HG03280 (cell line): Measurements from ENCODE around the gene C2CD4C.
"Not testable (repeated sequence)": the region's sequence is repeated elsewhere in the genome, so short reads cannot be mapped to it uniquely, and the experiment has no call there.

ENCODE experiments used
- ATAC-seq: cut with Tn5 transposase; IDR thresholded peaks from one replicate; pipeline ENCODE4 v1.9.1; 2021; ENCODE audit warnings: mild to moderate bottlenecking, moderate library complexity; ENCODE audit not compliant: unreplicated experiment

Gene C2CD4C

DNA sequence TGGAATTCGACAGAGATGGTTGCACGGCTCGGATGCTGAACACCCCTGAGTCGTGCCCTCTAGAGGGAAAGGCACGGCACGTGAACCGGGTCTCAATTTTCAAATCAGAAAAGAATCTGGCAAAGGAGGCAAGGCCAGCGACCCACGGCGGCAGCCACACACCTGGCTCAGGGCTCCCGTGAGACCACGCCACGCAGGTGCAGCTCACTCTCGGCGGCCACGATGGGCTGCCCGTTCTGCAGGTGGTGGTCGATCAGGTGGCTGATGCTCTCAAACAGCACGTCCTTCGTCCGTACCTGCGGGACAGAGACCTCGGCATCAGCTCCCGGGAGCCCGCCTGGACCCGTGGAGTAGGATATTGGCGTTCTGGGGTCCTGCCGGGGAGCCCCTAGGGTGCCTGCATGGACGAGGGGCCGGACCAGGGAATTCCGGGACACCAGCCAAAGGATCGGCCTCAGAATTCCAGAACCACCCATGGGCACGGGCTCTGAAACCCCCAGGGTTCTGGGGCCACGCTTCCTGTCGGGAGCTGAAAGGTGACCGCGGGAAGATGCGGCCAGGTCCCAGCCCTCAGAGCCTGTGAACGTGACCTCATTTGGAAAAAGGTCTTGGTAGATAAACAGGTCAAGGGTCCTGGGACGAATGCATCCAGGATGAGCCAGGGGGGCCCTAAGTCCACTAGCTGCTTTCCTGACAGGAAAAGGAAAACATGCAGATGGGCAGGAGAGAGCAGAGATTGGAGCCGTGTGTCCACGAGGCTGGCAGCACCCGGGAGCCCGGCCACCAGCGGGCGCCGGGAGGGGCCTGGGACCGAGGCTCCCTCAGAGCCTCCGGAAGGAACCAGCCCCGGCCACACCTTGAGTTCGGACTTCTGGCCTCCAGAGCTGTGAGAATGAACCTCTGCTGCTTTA, 10.1 kb upstream of the C2CD4C start:
- no peak for ATAC-seq

- ATAC-seq = no peak
Observed at GRCh38 chr19:416416-416815, 7.5 kb upstream of the C2CD4C start.

DNA sequence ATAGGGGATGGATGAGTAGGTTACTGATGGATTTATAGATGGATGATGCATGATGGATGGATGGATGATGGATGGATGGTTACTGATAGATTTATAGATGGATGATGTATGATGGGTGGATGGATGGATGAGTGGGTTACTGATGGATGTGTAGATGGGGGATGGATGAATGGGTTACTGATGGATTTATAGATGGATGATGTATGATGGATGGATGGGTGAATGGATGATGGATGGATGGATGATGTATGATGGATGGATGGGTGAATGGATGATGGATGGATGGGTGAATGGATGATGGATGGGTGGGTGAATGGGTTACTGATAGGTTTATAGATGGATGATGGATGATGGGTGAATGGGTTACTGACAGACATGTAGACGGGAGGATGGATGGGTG, 6.3 kb upstream of the C2CD4C start:
- no peak for ATAC-seq

GRCh38 chr19:413756-414420, 4.9 kb upstream of the C2CD4C start:
- no peak for ATAC-seq

DNA sequence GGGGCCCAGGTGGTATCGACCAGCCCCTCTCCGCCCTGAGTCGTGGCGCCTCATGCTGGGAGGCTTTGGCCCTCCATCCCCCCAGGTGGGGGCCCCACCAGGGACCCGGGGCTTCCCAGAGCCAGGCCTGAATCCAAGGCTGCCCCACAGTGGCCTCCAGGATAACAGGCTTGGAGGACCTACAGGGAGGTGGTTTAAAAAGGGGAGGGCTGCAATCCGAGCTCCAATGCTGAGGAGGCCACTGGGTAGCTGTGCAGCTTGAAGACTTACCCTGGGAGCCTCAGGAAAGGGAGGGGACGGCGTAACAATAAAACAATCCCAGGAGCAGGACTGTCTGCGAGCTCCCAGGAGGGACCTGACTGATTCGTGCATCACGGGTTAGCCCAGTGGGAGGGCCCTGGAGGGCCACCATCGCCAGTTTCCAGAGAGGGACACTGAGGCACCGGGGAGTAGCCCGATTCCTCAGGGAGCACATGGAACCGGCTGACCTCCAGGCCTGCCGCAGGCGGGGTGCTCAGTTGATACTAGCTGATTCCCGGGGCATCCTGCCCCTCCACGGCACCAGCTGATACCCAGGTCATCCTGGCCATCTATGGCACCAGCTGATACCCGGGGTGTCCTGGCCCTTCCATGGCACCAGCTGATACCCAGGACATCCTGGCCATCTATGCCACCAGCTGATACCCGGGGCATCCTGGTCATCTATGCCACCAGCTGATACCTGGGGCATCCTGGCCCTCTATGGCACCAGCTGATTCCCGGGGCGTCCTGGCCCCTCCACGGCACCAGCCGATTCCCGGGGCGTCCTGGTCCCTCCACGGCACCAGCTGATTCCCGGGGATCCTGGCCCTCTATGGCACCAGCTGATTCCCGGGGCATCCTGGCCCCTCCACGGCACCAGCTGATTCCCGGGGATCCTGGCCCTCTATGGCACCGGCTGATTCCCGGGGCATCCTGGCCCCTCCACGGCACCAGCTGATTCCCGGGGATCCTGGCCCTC, 3.7 kb upstream of the C2CD4C start:
- no peak for ATAC-seq

DNA sequence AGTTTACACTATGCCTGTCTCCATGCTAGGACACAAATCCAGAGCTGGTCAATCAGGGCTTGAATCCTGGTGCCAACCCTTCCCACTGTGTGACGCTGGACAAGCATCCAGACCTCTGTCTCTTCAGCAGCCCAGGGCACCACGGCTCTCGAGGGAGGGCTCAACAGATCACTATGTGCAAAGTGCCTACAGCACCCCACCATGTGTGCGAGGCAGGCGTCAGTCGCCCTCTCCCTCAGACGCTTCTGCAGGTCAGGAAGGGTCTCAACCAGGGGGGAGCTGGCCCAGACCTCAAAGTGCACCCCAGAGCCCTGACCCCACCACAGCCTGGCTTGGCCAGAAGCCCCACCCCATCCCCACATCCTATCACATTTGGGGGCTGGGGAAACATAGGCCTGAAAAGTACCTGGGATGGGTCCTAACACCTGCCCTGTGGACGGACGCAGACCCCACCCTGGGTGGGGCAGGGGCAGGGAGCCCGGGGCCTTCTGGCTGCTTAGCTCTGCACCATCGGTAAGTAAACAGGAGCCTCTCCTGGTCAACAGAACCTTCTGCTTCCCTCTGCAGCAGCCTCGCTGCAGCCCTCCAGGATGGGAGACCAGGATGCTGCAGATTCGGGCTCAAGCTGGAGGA, 2.9 kb upstream of the C2CD4C start:
- ATAC-seq = no peak

GRCh38 chr19:411121-411722, 2.3 kb upstream of the C2CD4C start:
- not testable (repeated sequence) for ATAC-seq

DNA sequence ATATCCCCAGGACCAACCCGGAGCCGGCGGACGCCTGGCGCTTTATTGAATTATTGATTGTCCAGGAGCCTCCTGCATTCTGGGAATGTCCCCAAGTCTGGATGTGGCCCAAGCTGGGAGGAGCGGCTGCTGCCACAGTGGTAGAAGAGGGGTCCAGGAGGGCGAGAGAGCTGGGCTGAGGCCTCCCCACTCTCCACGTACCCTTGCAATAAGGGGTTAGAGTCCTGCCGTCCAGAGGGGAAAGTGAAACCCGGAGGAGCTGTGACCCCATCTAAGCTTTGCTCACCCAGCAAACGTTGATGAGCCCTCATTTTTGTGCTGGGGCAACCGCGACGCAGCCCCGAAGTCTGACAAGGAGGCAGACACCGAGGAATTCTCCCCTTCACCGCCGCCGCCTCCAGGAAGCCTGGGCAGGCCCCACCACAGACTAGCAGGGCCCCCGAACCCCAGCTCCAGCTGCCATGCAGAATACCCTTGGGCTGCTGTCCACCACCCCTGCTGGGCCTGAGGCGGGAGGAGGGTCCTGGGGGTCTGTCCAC, 1.4 kb upstream of the C2CD4C start:
- ATAC-seq = no peak

DNA sequence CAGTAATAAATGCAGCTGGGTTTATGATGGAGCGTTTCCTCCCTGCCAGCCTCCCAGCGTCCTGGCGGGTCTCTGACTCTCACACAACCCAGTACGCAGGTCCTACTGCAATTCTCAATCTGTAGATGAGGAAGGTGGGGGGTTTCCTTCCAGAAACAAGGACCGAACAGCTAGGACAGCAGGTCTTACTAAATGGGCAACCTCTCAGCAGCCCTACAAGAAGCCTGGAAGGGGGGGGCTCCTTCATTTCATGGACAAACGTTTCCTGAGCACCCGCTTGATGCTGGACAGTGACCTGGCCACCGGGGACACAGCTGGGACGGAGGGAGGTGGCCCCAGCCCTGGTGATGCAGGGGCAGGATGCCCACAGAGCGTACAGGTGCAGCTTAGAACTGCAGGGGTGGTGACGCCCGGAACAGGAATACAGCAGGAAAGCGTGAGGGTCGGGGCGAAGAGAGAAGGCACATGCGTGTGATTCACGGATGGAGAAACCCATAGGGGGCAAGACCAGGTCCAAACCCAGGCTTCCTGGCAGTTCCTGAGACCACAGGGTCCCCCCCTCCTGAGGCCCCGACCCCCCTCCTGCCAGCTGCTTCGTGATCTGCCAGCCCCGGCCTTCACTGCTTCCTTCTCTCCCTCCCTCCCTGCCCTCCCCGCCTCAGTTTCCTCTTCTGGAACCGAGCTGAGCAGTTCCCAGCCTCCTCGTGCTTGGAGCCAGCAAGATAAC, 732 bp upstream of the C2CD4C start:
- no peak for ATAC-seq

- ATAC-seq = no peak
Observed at GRCh38 chr19:408441-408901, 476 bp downstream of the C2CD4C start.

- ATAC-seq = no peak
Observed at GRCh38 chr19:407511-408440, 1.2 kb downstream of the C2CD4C start.

- no peak for ATAC-seq
Observed at GRCh38 chr19:406971-407510, 1.9 kb downstream of the C2CD4C start.

GRCh38 chr19:406135-406781, 2.7 kb downstream of the C2CD4C start:
- no peak for ATAC-seq

GRCh38 chr19:405121-405965, 3.6 kb downstream of the C2CD4C start:
- ATAC-seq = no peak

DNA sequence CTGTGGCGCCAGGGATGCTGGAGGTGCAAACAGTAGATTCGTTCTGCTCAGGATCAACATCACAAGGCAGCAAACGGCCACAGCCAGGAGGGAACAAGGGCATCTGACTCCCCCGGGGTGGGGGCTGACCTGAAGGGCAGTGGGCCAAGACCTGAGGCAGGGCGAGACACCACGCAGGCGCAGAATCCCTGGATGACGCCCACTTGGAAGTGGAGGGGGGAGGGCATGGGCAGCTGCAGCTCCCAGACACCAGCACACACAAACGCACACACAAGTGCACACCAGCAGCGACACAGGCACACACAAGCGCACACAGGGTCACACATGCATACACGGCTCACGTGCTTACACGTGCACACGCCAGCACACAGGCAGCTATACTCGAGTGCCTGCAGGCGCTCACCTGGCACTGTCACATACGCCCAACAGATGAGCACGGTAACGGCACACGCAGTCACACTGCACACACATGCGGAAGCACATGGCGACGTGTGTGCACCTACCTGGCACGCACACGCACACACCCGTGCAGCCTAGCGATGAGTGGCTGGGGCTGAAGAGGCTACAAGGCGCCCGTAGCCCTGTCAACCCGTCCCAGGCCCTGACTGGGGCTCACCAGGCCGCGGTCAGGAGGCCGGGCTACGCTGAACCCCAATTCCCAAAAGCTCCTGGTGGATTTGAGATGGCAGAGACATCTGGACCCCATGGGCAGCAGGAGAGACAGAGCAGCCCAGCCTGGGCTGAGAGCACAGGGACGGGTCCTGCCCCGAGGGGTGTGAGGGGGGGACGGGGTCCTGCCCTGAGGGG, 5.5 kb downstream of the C2CD4C start:
- ATAC-seq = no peak

GRCh38 chr19:402786-403185, 6.2 kb downstream of the C2CD4C start:
- no peak for ATAC-seq
